GM21390 (cell line): ENCODE data around the gene RBM43.
"Not testable (repeated sequence)": the region's sequence is repeated elsewhere in the genome, so short reads cannot be mapped to it uniquely, and the experiment has no call there.

Experiments
- ATAC-seq: cut with Tn5 transposase; IDR thresholded peaks from one replicate; pipeline ENCODE4 v1.9.1; 2021; ENCODE audit not compliant: unreplicated experiment

Gene RBM43

GRCh38 chr2:151261231-151261976 lies at the start of gene RBM43:
RBM43 (minus strand) TSS chr2:151261863; CDS start chr2:151261727, 136 bp downstream.
- ATAC-seq = peak; percentile 90

GRCh38 chr2:151310313-151310712 lies 48.6 kb upstream of the RBM43 start:
- ATAC-seq = not testable (repeated sequence)

- no peak for ATAC-seq
These were observed 45.0 kb upstream of the RBM43 start for GRCh38 chr2:151306621-151307020.

- no peak for ATAC-seq
These were observed 43.5 kb upstream of the RBM43 start for GRCh38 chr2:151305129-151305691.

- no peak for ATAC-seq
These were observed 41.2 kb upstream of the RBM43 start for GRCh38 chr2:151302879-151303278.

- ATAC-seq = no peak
These were observed 40.7 kb upstream of the RBM43 start for GRCh38 chr2:151302404-151302803.

- peak; percentile 48 for ATAC-seq
These were observed 38.4 kb upstream of the RBM43 start for GRCh38 chr2:151299920-151300539.

GRCh38 chr2:151297882-151298281 lies 36.2 kb upstream of the RBM43 start:
- peak; percentile 95 for ATAC-seq

- ATAC-seq = not testable (repeated sequence)
These were observed 34.3 kb upstream of the RBM43 start for GRCh38 chr2:151295926-151296325.

- ATAC-seq = no peak
These were observed 30.9 kb upstream of the RBM43 start for GRCh38 chr2:151292546-151292945.

GRCh38 chr2:151292141-151292540 lies 30.5 kb upstream of the RBM43 start:
- ATAC-seq = no peak

GRCh38 chr2:151291224-151291623 lies 29.6 kb upstream of the RBM43 start:
- ATAC-seq = no peak

GRCh38 chr2:151289972-151290866 lies 28.6 kb upstream of the RBM43 start:
- peak; percentile 20 for ATAC-seq

GRCh38 chr2:151287513-151288250 lies 26.0 kb upstream of the RBM43 start:
- no peak for ATAC-seq

- ATAC-seq = no peak
These were observed 20.7 kb upstream of the RBM43 start for GRCh38 chr2:151282401-151282800.

GRCh38 chr2:151280271-151280670 lies 18.6 kb upstream of the RBM43 start:
- no peak for ATAC-seq

- no peak for ATAC-seq
These were observed 16.8 kb upstream of the RBM43 start for GRCh38 chr2:151278487-151278886.

- ATAC-seq = no peak
These were observed 15.4 kb upstream of the RBM43 start for GRCh38 chr2:151277067-151277466.

GRCh38 chr2:151275291-151275690 lies 13.6 kb upstream of the RBM43 start:
- ATAC-seq = no peak

- ATAC-seq = no peak
These were observed 10.2 kb upstream of the RBM43 start for GRCh38 chr2:151271824-151272223.
